ENCODE measurements around the gene RUFY3.

DNA sequence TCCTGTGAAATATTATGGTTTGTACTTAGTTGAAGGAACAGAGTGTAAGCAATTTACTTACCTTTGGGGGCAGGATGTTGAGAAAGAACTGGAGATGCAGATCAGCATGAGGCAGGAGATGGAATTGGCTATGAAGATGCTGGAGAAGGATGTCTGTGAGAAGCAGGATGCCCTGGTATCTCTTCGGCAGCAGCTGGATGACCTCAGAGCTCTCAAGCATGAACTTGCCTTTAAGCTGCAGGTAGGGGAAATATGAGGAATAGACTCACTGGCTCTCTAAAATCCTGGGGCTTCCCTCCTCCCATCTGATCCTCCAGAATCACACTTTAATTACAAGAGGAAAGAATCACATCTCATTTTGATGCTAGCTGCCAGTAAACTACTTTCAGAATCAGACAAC, 67.0 kb downstream of the RUFY3 start:
- TF ChIP-seq, protein P1, sequence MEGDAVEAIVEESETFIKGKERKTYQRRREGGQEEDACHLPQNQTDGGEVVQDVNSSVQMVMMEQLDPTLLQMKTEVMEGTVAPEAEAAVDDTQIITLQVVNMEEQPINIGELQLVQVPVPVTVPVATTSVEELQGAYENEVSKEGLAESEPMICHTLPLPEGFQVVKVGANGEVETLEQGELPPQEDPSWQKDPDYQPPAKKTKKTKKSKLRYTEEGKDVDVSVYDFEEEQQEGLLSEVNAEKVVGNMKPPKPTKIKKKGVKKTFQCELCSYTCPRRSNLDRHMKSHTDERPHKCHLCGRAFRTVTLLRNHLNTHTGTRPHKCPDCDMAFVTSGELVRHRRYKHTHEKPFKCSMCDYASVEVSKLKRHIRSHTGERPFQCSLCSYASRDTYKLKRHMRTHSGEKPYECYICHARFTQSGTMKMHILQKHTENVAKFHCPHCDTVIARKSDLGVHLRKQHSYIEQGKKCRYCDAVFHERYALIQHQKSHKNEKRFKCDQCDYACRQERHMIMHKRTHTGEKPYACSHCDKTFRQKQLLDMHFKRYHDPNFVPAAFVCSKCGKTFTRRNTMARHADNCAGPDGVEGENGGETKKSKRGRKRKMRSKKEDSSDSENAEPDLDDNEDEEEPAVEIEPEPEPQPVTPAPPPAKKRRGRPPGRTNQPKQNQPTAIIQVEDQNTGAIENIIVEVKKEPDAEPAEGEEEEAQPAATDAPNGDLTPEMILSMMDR (IDR thresholded peaks at IDR 0.05; ENCODE audit: low read length), result no peak
- no peak for TF ChIP-seq EZH2 (optimal IDR thresholded peaks at IDR 0.05; ENCODE audit: low read depth, low read length)
